Loucy (cell line): ENCODE data around the gene CGB3.
"Not testable (repeated sequence)": the region's sequence is repeated elsewhere in the genome, so short reads cannot be mapped to it uniquely, and the experiment has no call there.

Source experiments
- H2AFZ ChIP-seq: fragments of 200-600 bp; sonication (generic); 2 replicates; pipeline ENCODE4 v1.6.0; 2016; ENCODE audit warnings: antibody characterized with exemption, mild to moderate bottlenecking, low read length, moderate library complexity
- H3F3A ChIP-seq: fragments of 200-600 bp; 2 replicates; pipeline ENCODE4 v1.6.0; 2016; ENCODE audit warnings: antibody characterized with exemption, low read depth, mild to moderate bottlenecking
- H3K27me3 ChIP-seq: fragments of 200-600 bp; sonication (generic); 2 replicates; pipeline ENCODE4 v1.6.1; 2014; ENCODE audit warnings: low read length, mild to moderate bottlenecking; ENCODE audit not compliant: insufficient read depth, poor library complexity, severe bottlenecking
- H3K36me3 ChIP-seq: fragments of 200-600 bp; sonication (generic); 2 replicates; pipeline ENCODE4 v1.6.1; 2016; ENCODE audit warnings: low read length; ENCODE audit not compliant: insufficient read depth
- H3K4me1 ChIP-seq: fragments of 200-600 bp; sonication (generic); 2 replicates; pipeline ENCODE4 v1.5.1; 2014; ENCODE audit warnings: low read length, mild to moderate bottlenecking; ENCODE audit not compliant: insufficient read depth, poor library complexity, severe bottlenecking
- H3K4me2 ChIP-seq: fragments of 200-600 bp; sonication (generic); 2 replicates; pipeline ENCODE4 v1.6.0; 2014; ENCODE audit warnings: antibody characterized with exemption, low read length, low read depth, mild to moderate bottlenecking; ENCODE audit not compliant: poor library complexity, severe bottlenecking
- H3K4me3 ChIP-seq: fragments of 200-600 bp; sonication (generic); 2 replicates; pipeline ENCODE4 v1.5.1; 2014; ENCODE audit warnings: low read length, mild to moderate bottlenecking, mixed read lengths; ENCODE audit not compliant: poor library complexity, severe bottlenecking
- H3K79me2 ChIP-seq: fragments of 200-600 bp; sonication (generic); 2 replicates; pipeline ENCODE4 v1.6.1; 2014; ENCODE audit warnings: low read length; ENCODE audit not compliant: insufficient read depth
- H3K9ac ChIP-seq: fragments of 200-600 bp; sonication (generic); 2 replicates; pipeline ENCODE4 v1.6.0; 2014; ENCODE audit warnings: mild to moderate bottlenecking, low read depth, low read length, moderate library complexity; ENCODE audit not compliant: poor library complexity, severe bottlenecking
- H3K9me2 ChIP-seq: fragments of 200-600 bp; sonication (generic); replicated peaks from 2 replicates; pipeline ENCODE4 v1.6.1; 2016; ENCODE audit warnings: low read depth, low read length, mixed read lengths
- H3K9me3 ChIP-seq: fragments of 200-600 bp; sonication (generic); 2 replicates; pipeline ENCODE4 v1.6.1; 2014; ENCODE audit warnings: mild to moderate bottlenecking, antibody characterized with exemption, low read length, low read depth; ENCODE audit not compliant: insufficient read depth
- H4K20me1 ChIP-seq: fragments of 200-600 bp; sonication (generic); 2 replicates; pipeline ENCODE4 v1.6.0; 2014; ENCODE audit warnings: antibody characterized with exemption, low read length, mild to moderate bottlenecking; ENCODE audit not compliant: insufficient read depth, poor library complexity, severe bottlenecking
- CTCF ChIP-seq: fragments of 200-600 bp; sonication (generic); conservative IDR thresholded peaks from 2 replicates; pipeline ENCODE4 v1.5.1; 2014; ENCODE audit warnings: mild to moderate bottlenecking, antibody characterized with exemption, low read length
- EZH2phosphoT487 ChIP-seq: fragments of 200-600 bp; IDR thresholded peaks from 2 replicates; pipeline ENCODE4 v1.6.1; 2018; ENCODE audit warnings: antibody characterized with exemption, mild to moderate bottlenecking, moderate library complexity, borderline replicate concordance

The CGB3 gene

GRCh38 chr19:49056101-49056901 is 32.2 kb upstream of the CGB3 start:
- Histone ChIP-seq H3K9ac (no peak overlapping the region), H2AFZ (no peak overlapping the region), H3K27me3 (no peaks in the 10 kb centered on the region), H3K9me3 (no peaks in the 10 kb centered on the region), H3F3A (no peaks in the 10 kb centered on the region), H3K36me3 (no peaks in the 10 kb centered on the region), H3K4me2 (no peak overlapping the region), H3K4me1 (no peaks in the 10 kb centered on the region), H4K20me1 (no peaks in the 10 kb centered on the region), H3K9me2 (no peaks in the 10 kb centered on the region), H3K4me3 (no peak overlapping the region), H3K79me2 (no peaks in the 10 kb centered on the region)
- no peak for TF ChIP-seq EZH2phosphoT487
- TF ChIP-seq CTCF = no peak

- not testable (repeated sequence) for H3K79me2 ChIP-seq, H3K27me3 ChIP-seq, H3K9me2 ChIP-seq, H3F3A ChIP-seq, H4K20me1 ChIP-seq, H3K4me2 ChIP-seq, H3K36me3 ChIP-seq, H3K4me3 ChIP-seq, H3K9me3 ChIP-seq, H2AFZ ChIP-seq, H3K4me1 ChIP-seq, H3K9ac ChIP-seq
Measured at GRCh38 chr19:49050376-49051033, 26.4 kb upstream of the CGB3 start.

- not testable (repeated sequence) for H3K9me3 ChIP-seq, H3K9me2 ChIP-seq, H3K79me2 ChIP-seq, H3K27me3 ChIP-seq, H3K4me2 ChIP-seq, H4K20me1 ChIP-seq, H2AFZ ChIP-seq, H3K9ac ChIP-seq, H3K4me3 ChIP-seq, H3K4me1 ChIP-seq, H3F3A ChIP-seq, H3K36me3 ChIP-seq
Measured at GRCh38 chr19:49049834-49050233, 25.7 kb upstream of the CGB3 start.

- H3K4me3 ChIP-seq, H3F3A ChIP-seq, H3K4me2 ChIP-seq, H3K79me2 ChIP-seq, H3K9me3 ChIP-seq, H3K4me1 ChIP-seq, H3K9ac ChIP-seq, H3K27me3 ChIP-seq, H4K20me1 ChIP-seq, H3K36me3 ChIP-seq, H3K9me2 ChIP-seq, H2AFZ ChIP-seq: not testable (repeated sequence)
Measured at GRCh38 chr19:49049011-49049410, 24.9 kb upstream of the CGB3 start, which contains the start of gene CGB8. CGB8 (minus strand) TSS chr19:49049111; CDS start chr19:49048739, 372 bp downstream.

GRCh38 chr19:49043548-49043947 is 19.4 kb upstream of the CGB3 start, which contains the start of gene CGB5:
CGB5 (plus strand) TSS chr19:49043848; CDS start chr19:49044210, 362 bp downstream.
- not testable (repeated sequence) for H3K79me2 ChIP-seq, H3F3A ChIP-seq, H3K9me2 ChIP-seq, H3K9me3 ChIP-seq, H4K20me1 ChIP-seq, H3K36me3 ChIP-seq, H3K4me3 ChIP-seq, H3K4me2 ChIP-seq, H3K27me3 ChIP-seq, H2AFZ ChIP-seq, H3K9ac ChIP-seq, H3K4me1 ChIP-seq

- H3K9me3 ChIP-seq, H3F3A ChIP-seq, H3K9ac ChIP-seq: not testable (repeated sequence)
Measured at GRCh38 chr19:49042666-49043065, 18.5 kb upstream of the CGB3 start.

More at GRCh38 chr19:49042666-49043065, 18.5 kb upstream of the CGB3 start:
- not testable (repeated sequence) for H3K79me2 ChIP-seq, H4K20me1 ChIP-seq, H3K4me3 ChIP-seq, H3K4me1 ChIP-seq, H3K36me3 ChIP-seq, H3K4me2 ChIP-seq, H3K9me2 ChIP-seq, H3K27me3 ChIP-seq, H2AFZ ChIP-seq
